Measurements from ENCODE around the gene HSF4.
A peak's percentile ranks its signal among the peaks of the same experiment; 100 is the strongest.

- TF ChIP-seq CTCF (conservative IDR thresholded peaks at IDR 0.05) (no peak), ZFX (IDR thresholded peaks at IDR 0.05) (0 out of 2 replicates have a peak, but pooled peaks have one; percentile 11)
Observed at GRCh38 chr16:67183627-67184452, 19.3 kb downstream of the HSF4 start, which contains the start of gene MATCAP1.

All from C4-2B (cell line).